H1 (cell line): ENCODE results near the gene NOXO1. TPM values are rescaled to one million over a fixed set of nuclear protein-coding genes. Genes with fewer than 3 reads are reported as not detected.

ENCODE experiments used
- CTCF ChIA-PET: fragments of 300-600 bp; sonication (Branson Sonifier 250); formaldehyde crosslinking; loops from one replicate; lab custom pipeline; 2021; ENCODE audit not compliant: partially characterized antibody; lab: Charles Lee
- POLR2A ChIA-PET: fragments of 300-600 bp; sonication (Branson Sonifier 250); formaldehyde crosslinking; loops from one replicate; lab custom pipeline; 2021; ENCODE audit warnings: inconsistent platforms; ENCODE audit not compliant: partially characterized antibody; lab: Charles Lee
- DNase-seq, 2 experiments: peaks; one replicate each; pipeline versions ENCODE4 v3.0.0 to v3.0.0-alpha.2; 2010 to 2022; ENCODE audit warnings: low spot score in 2 of 2, low read depth in 1 of 2, mixed read lengths in 1 of 2
- FAIRE-seq: peaks from 2 replicates; lab custom pipeline; 2011; peaks lifted over from hg19 to GRCh38; lab: Jason Lieb, UNC
- H2AFZ ChIP-seq: 2 replicates; pipeline ENCODE4 v1.8.1; 2012; ENCODE audit warnings: low read length, inconsistent platforms
- H2AK5ac ChIP-seq: 2 replicates; pipeline ENCODE4 v1.6.1; 2013; ENCODE audit warnings: low read depth, low read length
- H2BK120ac ChIP-seq: replicated peaks from 2 replicates; pipeline ENCODE3; 2013; ENCODE audit warnings: low read depth, low read length, inconsistent platforms
- H2BK12ac ChIP-seq: 2 replicates; pipeline ENCODE4 v1.6.1; 2013; ENCODE audit warnings: low read depth, low read length
- H2BK15ac ChIP-seq: 2 replicates; pipeline ENCODE4 v1.6.1; 2013; ENCODE audit warnings: low read length
- H2BK20ac ChIP-seq: 2 replicates; pipeline ENCODE4 v1.6.1; 2013; ENCODE audit warnings: low read length
- H2BK5ac ChIP-seq: 2 replicates; pipeline ENCODE4 v1.6.1; 2013; ENCODE audit warnings: low read depth, low read length
- H3K14ac ChIP-seq: 2 replicates; pipeline ENCODE4 v1.6.1; 2013; ENCODE audit warnings: inconsistent platforms; ENCODE audit not compliant: insufficient read length
- H3K18ac ChIP-seq: 2 replicates; pipeline ENCODE4 v1.6.1; 2013; ENCODE audit warnings: low read length; ENCODE audit errors: extremely low read depth
- H3K23ac ChIP-seq: 2 replicates; pipeline ENCODE4 v1.6.1; 2013; ENCODE audit warnings: inconsistent platforms; ENCODE audit not compliant: insufficient read length
- H3K23me2 ChIP-seq: 2 replicates; pipeline ENCODE4 v1.6.1; 2013; ENCODE audit warnings: low read depth, low read length
- H3K27ac ChIP-seq: 2 replicates; pipeline ENCODE4 v1.6.1; 2011; ENCODE audit warnings: low read depth, low read length, inconsistent platforms
- H3K27me3 ChIP-seq, 4 experiments: replicated peaks in 1 of 4; 1 replicate in 1 of 4; 2 replicates in 3 of 4; pipeline versions ENCODE4 v1.6.1 to v1.8.1; 2011 to 2013; ENCODE audit warnings: low read length in 3 of 4, mild to moderate bottlenecking in 3 of 4, inconsistent platforms in 2 of 4, mixed read lengths in 2 of 4, moderate library complexity in 1 of 4; ENCODE audit not compliant: control insufficient read depth in 3 of 4, insufficient read depth in 3 of 4; ENCODE audit errors: extremely low read depth in 1 of 4
- H3K36me3 ChIP-seq, 4 experiments: 2 replicates each; pipeline versions ENCODE4 v1.6.1 to v1.8.1; 2011 to 2013; ENCODE audit warnings: mild to moderate bottlenecking in 4 of 4, low read length in 3 of 4, moderate library complexity in 2 of 4, control low read depth in 1 of 4, inconsistent platforms in 1 of 4; ENCODE audit not compliant: insufficient read depth in 4 of 4, control insufficient read depth in 2 of 4
- H3K4ac ChIP-seq: replicated peaks from 2 replicates; pipeline ENCODE3; 2013; ENCODE audit warnings: low read length, low read depth, mixed read lengths, inconsistent platforms; ENCODE audit not compliant: insufficient read length
- H3K4me1 ChIP-seq, 4 experiments: replicated peaks in 1 of 4; 1 replicate in 1 of 4; 2 replicates in 3 of 4; pipeline versions ENCODE4 v1.6.1 to v1.8.1; 2011 to 2013; ENCODE audit warnings: low read length in 3 of 4, inconsistent platforms in 2 of 4, mixed read lengths in 1 of 4; ENCODE audit not compliant: insufficient read depth in 4 of 4, control insufficient read depth in 3 of 4
- H3K4me2 ChIP-seq, 2 experiments: 2 replicates each; pipeline versions ENCODE4 v1.6.1 to v1.8.1; 2011 to 2013; ENCODE audit warnings: low read depth in 2 of 2, low read length in 2 of 2, control low read depth in 1 of 2, inconsistent platforms in 1 of 2, mild to moderate bottlenecking in 1 of 2; ENCODE audit not compliant: insufficient read depth in 1 of 2
- H3K4me3 ChIP-seq, 4 experiments: fragments of 200-600, 300-600 bp in 1 of 4; sonication (generic), shearing (Covaris generic), sonication (Bioruptor Twin) in 1 of 4; 2 replicates each; pipeline versions ENCODE4 v1.5.1 to v1.8.1; 2011 to 2016; ENCODE audit warnings: low read length in 4 of 4, low read depth in 3 of 4, control low read depth in 2 of 4, inconsistent platforms in 2 of 4, mild to moderate bottlenecking in 2 of 4, mixed read lengths in 1 of 4, moderate library complexity in 1 of 4; ENCODE audit not compliant: insufficient read depth in 2 of 4; ENCODE audit errors: extremely low read depth in 1 of 4
- H3K56ac ChIP-seq: replicated peaks from 2 replicates; pipeline ENCODE3; 2013; ENCODE audit warnings: low read depth, mild to moderate bottlenecking, mixed read lengths, low read length, inconsistent platforms; ENCODE audit not compliant: insufficient read length
- H3K79me1 ChIP-seq: 2 replicates; pipeline ENCODE4 v1.6.1; 2013; ENCODE audit warnings: low read depth, low read length, control low read depth
- H3K79me2 ChIP-seq, 2 experiments: 2 replicates each; pipeline versions ENCODE4 v1.6.1 to v1.8.1; 2012 to 2013; ENCODE audit warnings: low read length in 2 of 2, mild to moderate bottlenecking in 2 of 2, inconsistent platforms in 1 of 2; ENCODE audit not compliant: insufficient read depth in 2 of 2, control insufficient read depth in 1 of 2
- H3K9ac ChIP-seq, 4 experiments: replicated peaks in 1 of 4; 1 replicate in 1 of 4; 2 replicates in 3 of 4; pipeline versions ENCODE4 v1.6.1 to v1.8.1; 2011 to 2013; ENCODE audit warnings: low read depth in 3 of 4, low read length in 3 of 4, control low read depth in 2 of 4, mild to moderate bottlenecking in 2 of 4, moderate library complexity in 2 of 4, inconsistent platforms in 1 of 4; ENCODE audit errors: extremely low read depth in 1 of 4
- H3K9me3 ChIP-seq, 2 experiments: 2 replicates each; pipeline versions ENCODE4 v1.6.1 to v1.8.1; 2012 to 2013; ENCODE audit warnings: mild to moderate bottlenecking in 2 of 2, moderate library complexity in 2 of 2, control low read depth in 1 of 2, inconsistent platforms in 1 of 2, low read depth in 1 of 2, low read length in 1 of 2, mixed read lengths in 1 of 2; ENCODE audit not compliant: insufficient read depth in 2 of 2
- H4K20me1 ChIP-seq, 2 experiments: replicated peaks in 1 of 2; 2 replicates each; pipeline versions ENCODE3 to v1.8.1; 2011 to 2013; ENCODE audit warnings: inconsistent platforms in 2 of 2, low read length in 2 of 2, mild to moderate bottlenecking in 1 of 2; ENCODE audit not compliant: insufficient read depth in 2 of 2, control insufficient read depth in 1 of 2
- H4K5ac ChIP-seq: 2 replicates; pipeline ENCODE4 v1.6.1; 2013; ENCODE audit warnings: low read length, low read depth, mixed read lengths, inconsistent platforms; ENCODE audit not compliant: insufficient read length
- H4K8ac ChIP-seq: 2 replicates; pipeline ENCODE4 v1.8.0; 2013; ENCODE audit warnings: mild to moderate bottlenecking, moderate library complexity, low read length, inconsistent platforms; ENCODE audit not compliant: insufficient read depth; ENCODE audit errors: extremely low read depth
- H4K91ac ChIP-seq: replicated peaks from 2 replicates; pipeline ENCODE3; 2013; ENCODE audit warnings: low read length, mixed read lengths, inconsistent platforms; ENCODE audit not compliant: insufficient read length
- EP300 ChIP-seq, 2 experiments: IDR thresholded peaks; 1 replicate in 1 of 2; 2 replicates in 1 of 2; pipeline ENCODE4 v1.6.1; 2011 to 2012; ENCODE audit warnings: low read depth in 2 of 2, low read length in 2 of 2, mild to moderate bottlenecking in 2 of 2, borderline replicate concordance in 1 of 2, inconsistent platforms in 1 of 2, moderate library complexity in 1 of 2
- EZH2 ChIP-seq: fragments of 200-600 bp; sonication (generic); IDR thresholded peaks from 2 replicates; pipeline ENCODE4 v1.7.1; 2012; ENCODE audit warnings: low read depth, mild to moderate bottlenecking, moderate library complexity, low read length, inconsistent platforms; ENCODE audit not compliant: severe bottlenecking
- GTF2F1 ChIP-seq: IDR thresholded peaks from 2 replicates; pipeline ENCODE4 v1.6.1; 2012; ENCODE audit warnings: low read depth, low read length, improper control_type of control experiment, borderline replicate concordance
- POLR2A ChIP-seq, 2 experiments: IDR thresholded peaks; 1 replicate in 1 of 2; 2 replicates in 1 of 2; pipeline ENCODE4 v1.6.1; 2011; ENCODE audit warnings: low read depth in 2 of 2, low read length in 2 of 2, mild to moderate bottlenecking in 2 of 2; ENCODE audit errors: control extremely low read depth in 1 of 2
- SIN3A ChIP-seq, 2 experiments: IDR thresholded peaks in 1 of 2; conservative IDR thresholded peaks in 1 of 2; 2 replicates each; pipeline ENCODE4 v1.6.1; 2011 to 2012; ENCODE audit warnings: low read length in 2 of 2, improper control_type of control experiment in 1 of 2, low read depth in 1 of 2, mild to moderate bottlenecking in 1 of 2
- WGBS, 2 experiments: shearing (Covaris generic) in 1 of 2; methylation state at CpG; one replicate each; pipeline versions ENCODE4 v1.1.6 to v1.1.7; 2013 to 2015; ENCODE audit warnings: low lambda C conversion rate in 2 of 2, mixed read lengths in 2 of 2, inconsistent platforms in 1 of 2, low coverage in 1 of 2, missing lambda C conversion rate in 1 of 2; ENCODE audit not compliant: insufficient replicate concordance in 2 of 2, insufficient coverage in 1 of 2, insufficient read length in 1 of 2; ENCODE audit errors: extremely low coverage in 1 of 2, missing lambda C conversion rate in 1 of 2; 5-methylcytosine and 5-hydroxymethylcytosine counted together
- polyA plus RNA-seq, 7 experiments: library from polyadenylated mRNA; depleted of rRNA in 3 of 7; stranded (reverse) in 5 of 7; unstranded in 2 of 7; fragments of >200 nt in 5 of 7; fragments of 200-250 nt in 2 of 7; gene quantifications; 1 replicate in 5 of 7; 2 replicates in 1 of 7; 4 replicates in 1 of 7; pipeline versions ENCODE4 v1.2.1 to v1.2.3, GENCODE V29; 2011 to 2013; ENCODE audit warnings: missing spikeins in 2 of 7, mixed read lengths in 2 of 7
- total RNA-seq: library from RNA; stranded (reverse); fragmentation: NEBNext Ultra II Directional; extraction: Animal tissue kit (Norgen Biotek cat#: 25700); gene quantifications from 2 replicates; pipeline ENCODE4 v1.2.1, GENCODE V29; 2021
- TF ChIP-seq, protein P1 (sequence below), 3 experiments: IDR thresholded peaks; 1 replicate in 2 of 3; 2 replicates in 1 of 3; pipeline versions ENCODE4 v1.5.1 to v1.6.1; 2011; ENCODE audit warnings: low read length in 3 of 3, mild to moderate bottlenecking in 3 of 3, inconsistent platforms in 2 of 3, low read depth in 1 of 3, moderate library complexity in 1 of 3; ENCODE audit not compliant: insufficient read depth in 1 of 3; ENCODE audit errors: control extremely low read depth in 1 of 3

Gene NOXO1
- total and polyA plus RNA-seq, 2 of the 8 experiments (the other 6 are each of a cell fraction or from before 2014, with no cell fraction given) = 1.3 to 2.5 TPM

DNA sequence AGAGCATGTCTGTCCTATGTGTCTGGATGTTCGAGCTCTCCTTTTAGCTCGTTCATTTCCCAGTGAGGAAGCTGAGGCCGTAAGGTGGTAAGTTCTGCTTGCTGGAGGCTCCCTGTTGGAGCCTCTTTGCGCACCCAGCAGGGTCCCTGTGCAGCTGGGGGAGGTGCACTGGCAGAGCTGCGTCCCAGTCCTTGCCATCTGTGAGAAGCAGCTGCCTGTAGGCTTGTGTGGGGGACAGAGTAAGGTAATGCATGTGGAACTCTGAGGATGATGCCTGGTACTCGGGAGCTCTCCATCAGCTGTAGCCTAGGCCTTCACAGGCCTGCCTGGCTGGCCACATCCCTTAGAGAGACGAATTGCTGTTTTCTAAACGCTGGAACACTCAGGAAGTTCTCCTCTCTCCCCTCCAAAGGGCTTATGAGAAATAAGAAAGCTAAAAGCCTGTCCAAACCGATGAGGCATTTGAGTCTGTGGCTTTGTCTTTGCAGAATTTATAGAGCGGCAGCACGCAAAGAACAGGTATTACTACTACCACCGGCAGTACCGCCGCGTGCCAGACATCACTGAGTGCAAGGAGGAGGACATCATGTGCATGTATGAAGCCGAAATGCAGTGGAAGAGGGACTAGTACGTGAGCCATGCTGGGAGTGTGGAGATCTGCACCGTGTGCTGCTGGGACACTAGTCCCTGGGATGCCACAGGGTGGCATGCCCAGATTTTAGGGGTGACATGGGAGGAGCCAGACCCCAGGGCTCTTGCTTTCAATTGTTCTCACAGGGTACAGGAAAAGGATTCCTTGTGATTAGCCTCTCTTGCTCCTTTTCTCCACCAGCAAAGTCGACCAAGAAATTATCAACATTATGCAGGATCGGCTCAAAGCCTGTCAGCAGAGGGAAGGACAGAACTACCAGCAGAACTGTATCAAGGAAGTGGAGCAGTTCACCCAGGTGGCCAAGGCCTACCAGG lies 20.3 kb downstream of the NOXO1 start:
- Histone ChIP-seq H2AFZ (no peak overlapping the region), H4K8ac (no peak overlapping the region), H2BK20ac (no peak overlapping the region), H3K79me2 (peaks cover 10 to 37% of the 10 kb centered on the region in 2 experiments), H3K23me2 (peaks cover 19% of the 10 kb centered on the region), H2AK5ac (peak overlapping the region; percentile 10; the same call in 1 of the 2 replicates), H3K4me1 (peaks cover 0 to 21% (median 5%) of the 10 kb centered on the region in 4 experiments; a peak in 5 of 7 replicates), H4K91ac (no peak overlapping the region), H3K9ac (peak overlapping the region in 3 of 4 experiments; percentile 6 to 49 (median 42); a peak in 5 of 7 replicates), H3K23ac (no peak overlapping the region), H2BK12ac (0 out of 2 replicates have a peak overlapping the region, but pooled peaks have one; percentile 63), H3K56ac (no peak overlapping the region), H3K18ac (peak overlapping the region; percentile 56; the same call in 1 of the 2 replicates), H4K5ac (no peak overlapping the region), H3K79me1 (peaks cover 10% of the 10 kb centered on the region), H3K4me3 (peak overlapping the region; percentile 78 to 93 (median 86)), H2BK120ac (no peak overlapping the region), H3K36me3 (peaks cover 17 to 34% (median 28%) of the 10 kb centered on the region in 4 experiments), H3K27me3 (peaks cover 0 to 2% (median 0%) of the 10 kb centered on the region in 4 experiments; a peak in 3 of 7 replicates), H3K4ac (no peak overlapping the region), H2BK5ac (peak overlapping the region; percentile 13), H2BK15ac (no peak overlapping the region), H4K20me1 (peaks cover 12 to 17% of the 10 kb centered on the region in 2 experiments), H3K9me3 (no peaks in the 10 kb centered on the region), H3K4me2 (peak overlapping the region; percentile 62 to 99), H3K27ac (0 out of 2 replicates have a peak overlapping the region, but pooled peaks have one; percentile 37), H3K14ac (no peak overlapping the region)
- ChIA-PET CTCF (interaction anchor here (0.9 to 2.2 kb wide), 8 partner anchors 11 to 95 kb away, joined by 3 to 7 read pairs (median 3); partner anchors contain the start of genes NOXO1 and TBL3), POLR2A (interaction anchor here (0.7 to 19.8 kb wide), 31 partner anchors 8 to 1282 kb away, joined by 3 to 736 read pairs (median 4); partner anchors contain the start of genes EME2, FAHD1, GFER and HAGH)
- DNase-seq (no peak), FAIRE-seq (no peak)
- WGBS, 2 experiments = 69% methylated on average over 20 of the region's 20 CpGs; no CpG with 5 or more reads in 1 of the 2 experiments
- peak; percentile 82 to 91 for TF ChIP-seq POLR2A (IDR thresholded peaks at IDR 0.05; ENCODE audit: control extremely low read depth in 1 of 2, low read depth in 2 of 2, low read length in 2 of 2)
- TF ChIP-seq, protein P1, sequence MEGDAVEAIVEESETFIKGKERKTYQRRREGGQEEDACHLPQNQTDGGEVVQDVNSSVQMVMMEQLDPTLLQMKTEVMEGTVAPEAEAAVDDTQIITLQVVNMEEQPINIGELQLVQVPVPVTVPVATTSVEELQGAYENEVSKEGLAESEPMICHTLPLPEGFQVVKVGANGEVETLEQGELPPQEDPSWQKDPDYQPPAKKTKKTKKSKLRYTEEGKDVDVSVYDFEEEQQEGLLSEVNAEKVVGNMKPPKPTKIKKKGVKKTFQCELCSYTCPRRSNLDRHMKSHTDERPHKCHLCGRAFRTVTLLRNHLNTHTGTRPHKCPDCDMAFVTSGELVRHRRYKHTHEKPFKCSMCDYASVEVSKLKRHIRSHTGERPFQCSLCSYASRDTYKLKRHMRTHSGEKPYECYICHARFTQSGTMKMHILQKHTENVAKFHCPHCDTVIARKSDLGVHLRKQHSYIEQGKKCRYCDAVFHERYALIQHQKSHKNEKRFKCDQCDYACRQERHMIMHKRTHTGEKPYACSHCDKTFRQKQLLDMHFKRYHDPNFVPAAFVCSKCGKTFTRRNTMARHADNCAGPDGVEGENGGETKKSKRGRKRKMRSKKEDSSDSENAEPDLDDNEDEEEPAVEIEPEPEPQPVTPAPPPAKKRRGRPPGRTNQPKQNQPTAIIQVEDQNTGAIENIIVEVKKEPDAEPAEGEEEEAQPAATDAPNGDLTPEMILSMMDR (IDR thresholded peaks at IDR 0.05; ENCODE audit: control extremely low read depth in 1 of 3, insufficient read depth in 1 of 3, low read depth in 1 of 3, low read length in 3 of 3) = no peak
- TF ChIP-seq EZH2 = no peak
- TF ChIP-seq EP300 (IDR thresholded peaks at IDR 0.05; ENCODE audit: borderline replicate concordance in 1 of 2, low read depth in 2 of 2, low read length in 2 of 2) = no peak
- no peak; the same call in 1 of the 2 replicates for TF ChIP-seq GTF2F1
- TF ChIP-seq SIN3A (conservative IDR thresholded peaks at IDR 0.05 in 1 of 2, IDR thresholded peaks at IDR 0.05 in 1 of 2; ENCODE audit: low read depth in 1 of 2, low read length in 2 of 2) = peak in 1 of 2 experiments; percentile 72; a peak in 1 of 4 replicates
